Liver (tissue), 3 donors: Measurements from ENCODE around the gene STK17B.

ENCODE experiments used
- ATF3 ChIP-seq: IDR thresholded peaks from 2 replicates; pipeline ENCODE4 v1.6.1; 2016; ENCODE audit warnings: antibody characterized with exemption
- CTCF ChIP-seq: fragments of 150-350 bp; IDR thresholded peaks from 2 replicates; pipeline ENCODE4 v1.5.1; 2017; ENCODE audit warnings: improper control_type of control experiment, low read depth, low read length; ENCODE audit not compliant: missing input control
- EGR1 ChIP-seq, 2 donors: IDR thresholded peaks; 2 replicates each; pipeline ENCODE4 v1.6.1; 2016 to 2018; ENCODE audit warnings: antibody characterized with exemption in 2 of 2, low read depth in 2 of 2
- REST ChIP-seq: IDR thresholded peaks from 2 replicates; pipeline ENCODE4 v1.6.1; 2016; ENCODE audit warnings: antibody characterized with exemption, mild to moderate bottlenecking
- TAF1 ChIP-seq: conservative IDR thresholded peaks from 2 replicates; pipeline ENCODE4 v1.6.1; 2016; ENCODE audit warnings: antibody characterized with exemption, mild to moderate bottlenecking
- ZBTB33 ChIP-seq: IDR thresholded peaks from 2 replicates; pipeline ENCODE4 v1.6.1; 2016; ENCODE audit warnings: antibody characterized with exemption
- donor health status: healthy.
- donor health status: healthy.

- no peak for TF ChIP-seq ZBTB33
- no peak for TF ChIP-seq CTCF
- TF ChIP-seq TAF1: no peak
- TF ChIP-seq ATF3: no peak
- TF ChIP-seq REST: no peak
- no peak for TF ChIP-seq EGR1 (IDR thresholded peaks at IDR 0.05; ENCODE audit: low read depth in 2 of 2)
Observed at GRCh38 chr2:196205881-196206435, 34.6 kb upstream of the STK17B start.
